ENCODE results near the gene GPSM1.
A peak's percentile ranks its signal among the peaks of the same experiment; 100 is the strongest.

GPSM1 gene

GRCh38 chr9:136309806-136310220, 17.5 kb upstream of the GPSM1 start:
- TF ChIP-seq EZH2 (IDR thresholded peaks at IDR 0.05; ENCODE audit: borderline replicate concordance, low read depth, low read length, severe bottlenecking) (no peak), CTCF (IDR thresholded peaks at IDR 0.05; ENCODE audit: borderline replicate concordance, extremely low read depth, low read length, poor library complexity, severe bottlenecking) (no peak)
- no peaks in the 10 kb centered on the region for H3K79me2 ChIP-seq (ENCODE audit: insufficient read depth, low read length)
- no peaks in the 10 kb centered on the region; the same call in 1 of the 2 replicates for H3K4me1 ChIP-seq (ENCODE audit: insufficient read depth, low read length)
- H3K9me3 ChIP-seq (ENCODE audit: insufficient read depth, low read length, severe bottlenecking), result peaks cover 2% of the 10 kb centered on the region
- H3K4me2 ChIP-seq (ENCODE audit: insufficient read depth, low read length), result no peak overlapping the region
- ATAC-seq (ENCODE audit: insufficient read depth, low read depth), result no peak
- no peak overlapping the region for H3K9ac ChIP-seq (ENCODE audit: low read depth, low read length)
- no peaks in the 10 kb centered on the region for H3K27me3 ChIP-seq (ENCODE audit: insufficient read depth, low read length, poor library complexity)
- H3K36me3 ChIP-seq (ENCODE audit: insufficient read depth, low read length), result no peaks in the 10 kb centered on the region
- H3K27ac ChIP-seq (ENCODE audit: low read length), result no peak overlapping the region
- H2AFZ ChIP-seq (ENCODE audit: low read depth, low read length), result no peak overlapping the region
- peaks cover 8% of the 10 kb centered on the region; the same call in 1 of the 2 replicates for H4K20me1 ChIP-seq (ENCODE audit: insufficient read depth, low read length)
- no peak for DNase-seq
- H3K4me3 ChIP-seq (ENCODE audit: low read depth in 1 of 2, low read length in 2 of 2), result no peak overlapping the region

GRCh38 chr9:136310273-136311030, 16.9 kb upstream of the GPSM1 start:
- Histone ChIP-seq H3K9ac (ENCODE audit: low read depth, low read length) (no peak overlapping the region), H3K4me2 (ENCODE audit: insufficient read depth, low read length) (no peak overlapping the region), H3K4me3 (ENCODE audit: low read depth in 1 of 2, low read length in 2 of 2) (no peak overlapping the region), H3K79me2 (ENCODE audit: insufficient read depth, low read length) (no peaks in the 10 kb centered on the region), H2AFZ (ENCODE audit: low read depth, low read length) (no peak overlapping the region), H3K36me3 (ENCODE audit: insufficient read depth, low read length) (no peaks in the 10 kb centered on the region), H3K4me1 (ENCODE audit: insufficient read depth, low read length) (no peaks in the 10 kb centered on the region; the same call in 1 of the 2 replicates), H4K20me1 (ENCODE audit: insufficient read depth, low read length) (peaks cover 8% of the 10 kb centered on the region; the same call in 1 of the 2 replicates), H3K9me3 (ENCODE audit: insufficient read depth, low read length, severe bottlenecking) (peaks cover 8% of the 10 kb centered on the region), H3K27ac (ENCODE audit: low read length) (no peak overlapping the region), H3K27me3 (ENCODE audit: insufficient read depth, low read length, poor library complexity) (no peaks in the 10 kb centered on the region)
- peak; percentile 23 for DNase-seq
- ATAC-seq (ENCODE audit: insufficient read depth, low read depth), result 0 out of 3 replicates have a peak, but pooled peaks have one; percentile 17
- TF ChIP-seq CTCF (IDR thresholded peaks at IDR 0.05; ENCODE audit: borderline replicate concordance, extremely low read depth, low read length, poor library complexity, severe bottlenecking) (no peak), EZH2 (IDR thresholded peaks at IDR 0.05; ENCODE audit: borderline replicate concordance, low read depth, low read length, severe bottlenecking) (no peak)

- Histone ChIP-seq H3K27me3 (ENCODE audit: insufficient read depth, low read length, poor library complexity) (no peaks in the 10 kb centered on the region), H3K4me2 (ENCODE audit: insufficient read depth, low read length) (no peak overlapping the region), H3K9me3 (ENCODE audit: insufficient read depth, low read length, severe bottlenecking) (peaks cover 11% of the 10 kb centered on the region), H3K36me3 (ENCODE audit: insufficient read depth, low read length) (no peaks in the 10 kb centered on the region), H3K27ac (ENCODE audit: low read length) (no peak overlapping the region), H3K79me2 (ENCODE audit: insufficient read depth, low read length) (no peaks in the 10 kb centered on the region), H3K4me1 (ENCODE audit: insufficient read depth, low read length) (no peaks in the 10 kb centered on the region; the same call in 1 of the 2 replicates), H4K20me1 (ENCODE audit: insufficient read depth, low read length) (peaks cover 8% of the 10 kb centered on the region; the same call in 1 of the 2 replicates), H3K9ac (ENCODE audit: low read depth, low read length) (no peak overlapping the region), H3K4me3 (ENCODE audit: low read depth in 1 of 2, low read length in 2 of 2) (no peak overlapping the region), H2AFZ (ENCODE audit: low read depth, low read length) (no peak overlapping the region)
- ATAC-seq (ENCODE audit: insufficient read depth, low read depth), result 0 out of 3 replicates have a peak, but pooled peaks have one; percentile 39
- peak; percentile 11 for DNase-seq
- no peak for TF ChIP-seq EZH2 (IDR thresholded peaks at IDR 0.05; ENCODE audit: borderline replicate concordance, low read depth, low read length, severe bottlenecking)
- TF ChIP-seq CTCF (IDR thresholded peaks at IDR 0.05; ENCODE audit: borderline replicate concordance, extremely low read depth, low read length, poor library complexity, severe bottlenecking), result no peak
Observed at GRCh38 chr9:136311051-136312008, 16.0 kb upstream of the GPSM1 start.

All from DND-41 (cell line).